ENCODE measurements around the gene EXOC3. TPM values are rescaled to one million over a fixed set of nuclear protein-coding genes. Genes with fewer than 3 reads are reported as not detected.
"Not testable (repeated sequence)": the region's sequence is repeated elsewhere in the genome, so short reads cannot be mapped to it uniquely, and the experiment has no call there.

The EXOC3 gene
- total RNA-seq, 1 experiment from 2014 or later: 34.3 TPM

DNA sequence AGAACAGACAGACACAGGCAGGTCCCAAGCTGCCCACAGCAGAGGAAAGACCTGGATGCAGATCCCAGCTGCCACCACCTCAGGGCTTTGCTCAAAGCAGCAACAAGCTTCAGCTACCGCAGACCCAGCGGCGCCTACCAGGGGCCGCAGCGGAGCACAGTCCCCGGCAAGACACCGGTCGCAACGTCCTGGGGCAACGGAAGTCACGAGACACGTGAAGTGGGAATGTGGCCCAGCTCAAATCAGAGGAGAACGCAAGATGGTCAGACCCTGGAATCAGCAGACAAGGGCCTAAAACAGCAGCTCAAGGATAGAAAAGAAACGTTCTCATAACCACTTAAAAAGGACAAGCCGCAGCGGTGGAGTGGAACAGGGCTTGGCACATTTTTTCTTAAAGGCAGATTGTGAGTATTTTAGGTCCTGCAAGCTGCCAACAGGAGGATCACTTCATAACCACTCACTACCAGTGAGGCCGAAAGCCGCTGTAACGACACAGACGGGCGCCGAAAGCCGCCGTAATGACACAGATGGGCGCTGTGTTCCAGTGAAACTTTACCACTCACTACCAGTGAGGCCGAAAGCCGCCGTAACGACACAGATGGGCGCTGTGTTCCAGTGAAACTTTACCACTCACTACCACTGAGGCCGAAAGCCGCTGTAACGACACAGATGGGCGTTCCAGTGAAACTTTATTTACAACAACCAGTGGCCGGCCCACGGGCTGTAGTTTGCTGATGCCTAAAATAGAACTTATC, 59.5 kb downstream of the EXOC3 start:
- no peak for DNase-seq (ENCODE audit: low spot score)

- no peak for DNase-seq (ENCODE audit: low spot score)
Observed at GRCh38 chr5:504326-505154, 61.6 kb downstream of the EXOC3 start.

GRCh38 chr5:505951-506525, 63.1 kb downstream of the EXOC3 start:
- DNase-seq (ENCODE audit: low spot score): no peak

DNA sequence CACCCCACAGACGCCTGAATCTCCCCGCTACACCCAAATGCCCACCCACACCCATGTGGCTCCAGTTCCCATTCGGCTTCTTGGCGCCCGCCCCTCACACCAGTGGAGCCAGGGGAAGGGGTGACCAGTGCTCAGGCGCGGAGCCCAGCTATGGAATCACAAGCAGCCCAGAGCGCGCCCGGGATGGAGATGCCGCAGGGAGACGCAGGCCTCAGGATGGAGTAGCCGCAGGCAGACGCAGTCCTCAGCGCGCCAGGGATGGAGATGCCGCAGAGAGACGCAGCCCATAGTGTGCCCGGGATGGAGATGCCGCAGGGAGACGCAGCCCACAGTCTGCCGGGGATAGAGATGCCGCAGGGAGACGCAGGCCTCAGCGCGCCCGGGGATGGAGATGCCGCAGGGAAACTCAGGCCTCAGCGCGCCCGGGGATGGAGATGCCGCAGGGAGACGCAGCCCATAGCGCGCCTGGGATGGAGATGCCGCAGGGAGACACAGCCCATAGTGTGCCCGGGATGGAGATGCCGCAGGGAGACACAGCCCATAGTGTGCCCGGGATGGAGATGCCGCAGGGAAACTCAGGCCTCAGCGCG, 65.1 kb downstream of the EXOC3 start:
- not testable (repeated sequence) for DNase-seq (ENCODE audit: low spot score)

DNA sequence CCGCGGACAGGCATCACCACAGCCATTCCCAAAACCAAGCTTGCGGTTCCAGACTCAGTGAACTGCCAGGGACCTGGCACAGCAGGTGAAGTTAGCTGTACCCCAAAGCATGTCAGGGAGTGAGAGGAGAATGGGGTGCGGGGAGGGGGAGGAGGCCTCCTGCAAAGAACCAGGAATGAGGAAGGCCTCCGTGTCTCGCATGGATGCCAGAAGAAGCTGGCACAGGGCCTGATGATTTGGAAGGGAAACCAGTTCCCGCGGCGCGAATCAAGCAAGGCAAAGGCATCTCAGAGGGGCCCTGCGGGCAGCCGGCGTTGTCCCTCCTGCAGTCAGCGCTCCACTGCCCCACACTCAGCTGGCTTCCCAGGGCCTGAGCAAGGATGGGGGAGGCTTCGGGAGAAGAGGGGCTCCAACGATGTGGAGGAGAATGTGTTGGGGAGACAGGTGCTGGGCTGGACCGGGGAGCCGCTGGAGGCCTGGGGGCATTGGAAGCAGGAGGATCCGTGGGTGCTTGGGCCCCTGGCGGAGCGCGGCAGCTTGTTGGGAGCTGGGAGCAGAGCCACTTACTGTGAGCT, 66.7 kb downstream of the EXOC3 start:
- DNase-seq (ENCODE audit: low spot score): no peak

- no peak for DNase-seq (ENCODE audit: low spot score)
Observed at GRCh38 chr5:510521-510920, 67.5 kb downstream of the EXOC3 start.

DNA sequence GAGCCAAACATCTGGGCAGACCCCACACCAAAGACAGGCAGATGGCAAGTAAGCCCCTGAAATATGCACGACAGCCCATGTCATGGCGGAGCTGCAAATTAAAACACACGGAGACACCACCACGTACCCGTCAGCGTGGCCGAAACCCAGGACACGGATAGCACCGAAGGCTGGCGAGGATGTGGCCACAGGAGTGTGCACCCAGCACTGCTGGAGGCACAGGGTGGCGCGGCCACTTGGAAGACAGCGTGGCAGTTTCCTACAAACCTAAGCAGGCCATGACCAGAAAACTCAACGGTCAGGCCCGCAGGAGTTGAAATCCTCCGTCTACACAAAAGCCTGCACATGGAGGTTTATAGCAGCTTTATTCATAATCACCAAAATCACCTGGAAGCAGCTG, 68.5 kb downstream of the EXOC3 start:
- DNase-seq (ENCODE audit: low spot score): no peak

DNA sequence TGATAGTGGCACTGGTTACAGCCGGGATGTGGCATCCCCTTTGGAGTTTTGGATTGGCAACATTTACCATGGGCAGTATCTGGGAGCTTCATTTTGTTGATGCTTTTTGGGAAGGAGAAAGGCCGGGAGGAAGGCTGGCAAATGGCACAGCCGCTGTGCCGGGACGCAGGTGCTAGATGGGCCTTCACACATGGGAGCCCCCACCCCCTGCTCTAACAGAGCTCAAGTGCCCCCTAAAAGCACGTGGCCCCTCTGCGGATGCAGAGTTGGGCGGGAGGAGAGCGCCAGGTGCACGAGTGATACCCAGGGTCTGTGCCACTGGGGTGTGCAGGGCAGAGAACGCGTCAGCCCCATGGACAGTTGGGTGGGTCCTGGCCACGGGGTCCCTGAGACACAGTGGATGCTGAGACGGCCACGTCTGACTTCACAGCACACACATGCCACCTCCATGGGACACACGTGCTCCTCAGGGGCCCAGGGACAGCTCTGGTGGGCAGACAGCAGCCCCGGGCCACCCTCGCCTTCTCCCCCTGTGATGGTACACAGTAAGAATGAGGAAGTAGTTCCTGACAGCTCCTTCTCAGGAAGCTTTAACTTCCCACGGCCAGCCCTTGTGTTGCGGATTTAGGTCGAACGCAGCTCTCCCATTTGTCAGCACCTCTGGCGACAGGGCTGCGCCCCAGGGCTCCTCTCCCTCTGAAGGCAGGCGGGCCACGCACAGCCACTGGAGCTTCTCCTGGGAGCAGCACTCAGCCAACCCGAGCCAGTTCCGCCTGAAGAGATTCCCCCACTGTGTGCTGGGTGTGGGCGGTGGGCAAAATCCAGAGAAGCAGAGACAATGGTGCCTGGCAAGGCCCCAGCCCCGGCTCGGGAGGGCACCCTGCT, 70.5 kb downstream of the EXOC3 start:
- DNase-seq (ENCODE audit: low spot score): no peak

GRCh38 chr5:514101-514485, 71.1 kb downstream of the EXOC3 start:
- DNase-seq (ENCODE audit: low spot score): no peak

DNA sequence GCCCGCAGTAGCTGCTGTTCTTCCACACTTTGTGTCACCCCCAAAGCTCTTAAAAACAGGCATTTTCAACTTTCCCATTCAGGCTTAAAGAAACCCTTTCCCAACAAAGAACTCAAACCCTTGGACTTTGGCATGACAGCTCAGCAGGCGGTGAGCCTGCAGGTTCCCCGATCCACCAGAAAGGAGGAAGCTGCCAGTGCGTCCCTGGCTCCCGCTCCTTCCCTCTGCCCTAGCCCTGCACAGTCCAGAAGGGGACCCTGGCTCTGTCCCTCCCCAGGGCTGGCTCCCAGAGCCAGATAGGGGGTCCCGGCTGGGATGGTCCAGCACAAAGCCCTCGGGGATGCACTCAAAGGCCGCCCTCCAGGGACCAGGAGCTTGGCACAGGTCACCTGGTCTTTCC, 71.7 kb downstream of the EXOC3 start:
- no peak for DNase-seq (ENCODE audit: low spot score)

DNA sequence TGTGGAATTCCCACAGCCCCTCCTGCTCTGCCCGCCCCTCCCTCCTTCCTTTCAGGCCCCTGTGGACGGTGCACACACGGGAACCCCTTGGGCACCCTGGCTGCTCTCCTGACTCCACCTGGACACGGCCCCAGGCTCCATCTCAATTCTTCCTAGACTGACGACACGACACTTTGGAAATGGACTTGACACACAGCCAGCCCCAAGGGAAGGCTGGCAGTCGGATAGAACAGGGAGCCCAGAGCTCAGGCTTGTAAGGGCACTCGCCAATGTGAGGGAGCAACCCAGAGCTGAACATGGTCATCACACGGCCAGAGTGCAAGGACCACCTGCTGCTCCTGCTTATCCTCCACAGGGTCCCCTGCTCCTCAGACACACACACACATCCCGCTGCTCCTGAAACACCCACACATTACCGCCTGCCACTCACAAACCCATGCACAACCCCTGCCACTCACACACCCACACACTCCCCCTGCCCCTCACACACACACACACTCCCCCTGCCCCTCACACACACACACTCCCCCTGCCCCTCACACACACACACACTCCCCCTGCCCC, 72.4 kb downstream of the EXOC3 start:
- DNase-seq (ENCODE audit: low spot score): no peak

GRCh38 chr5:516338-516925, 73.5 kb downstream of the EXOC3 start:
- DNase-seq (ENCODE audit: low spot score): no peak

Other genes with a start within 250 kb of the EXOC3 start
- gene CCDC127, start 225.0 kb upstream of the EXOC3 start, total RNA-seq (2014; rRNA removed; shearing (Covaris generic)): 4.6 and 4.8 TPM in 2 replicates
- 70.3 and 79.9 TPM in 2 replicates for gene SDHA, start 224.9 kb upstream of the EXOC3 start, total RNA-seq (2014; rRNA removed; shearing (Covaris generic))
- 260 and 282 TPM in 2 replicates for gene PDCD6, start 171.5 kb upstream of the EXOC3 start, total RNA-seq (2014; rRNA removed; shearing (Covaris generic))
- 10.8 and 12.9 TPM in 2 replicates for gene AHRR, start 121.5 kb upstream of the EXOC3 start, total RNA-seq (2014; rRNA removed; shearing (Covaris generic))
- 2.3 and 2.9 TPM in 2 replicates for gene SLC9A3, start 81.3 kb downstream of the EXOC3 start, total RNA-seq (2014; rRNA removed; shearing (Covaris generic))
- 4.8 TPM in 2 replicates for gene CEP72, start 169.2 kb downstream of the EXOC3 start, total RNA-seq (2014; rRNA removed; shearing (Covaris generic))